NCI-H345 treated with DMSO at 0.1 percent for 48 hours (cell line): ENCODE data around the gene RSRC1.
"Not testable (repeated sequence)": the region's sequence is repeated elsewhere in the genome, so short reads cannot be mapped to it uniquely, and the experiment has no call there.

Source experiments
- DNase-seq: peaks from one replicate; lab custom pipeline; 2025; ENCODE audit not compliant: unreplicated experiment; lab: John Stamatoyannopoulos, UW

The RSRC1 gene

DNA sequence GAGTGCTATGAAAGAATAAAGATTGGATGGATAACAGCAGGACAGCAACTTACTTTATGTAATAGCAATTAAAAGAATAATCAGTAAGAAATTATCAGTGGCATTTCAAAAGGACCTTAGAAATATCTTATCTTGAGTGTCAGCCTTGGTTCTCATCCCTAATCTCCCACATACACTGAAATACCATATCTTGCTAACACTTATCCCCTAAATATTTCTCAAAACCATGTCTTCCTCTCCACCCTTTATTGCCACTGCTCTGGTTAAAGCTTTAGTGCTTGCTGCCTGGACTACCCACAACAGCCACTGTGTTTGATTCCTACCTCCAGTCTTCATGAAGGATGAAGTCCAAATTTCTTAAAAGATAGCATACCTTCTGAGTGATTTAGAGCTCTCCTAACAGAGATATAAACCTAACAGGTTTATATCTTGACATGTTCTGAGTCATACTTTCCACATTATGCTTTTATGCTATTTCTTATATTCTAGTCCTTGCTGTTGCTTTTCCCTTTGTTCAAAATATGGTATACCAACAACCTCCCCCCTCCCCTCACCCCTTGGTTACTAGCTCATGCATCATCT lies 202.8 kb downstream of the RSRC1 start:
- no peak for DNase-seq

DNA sequence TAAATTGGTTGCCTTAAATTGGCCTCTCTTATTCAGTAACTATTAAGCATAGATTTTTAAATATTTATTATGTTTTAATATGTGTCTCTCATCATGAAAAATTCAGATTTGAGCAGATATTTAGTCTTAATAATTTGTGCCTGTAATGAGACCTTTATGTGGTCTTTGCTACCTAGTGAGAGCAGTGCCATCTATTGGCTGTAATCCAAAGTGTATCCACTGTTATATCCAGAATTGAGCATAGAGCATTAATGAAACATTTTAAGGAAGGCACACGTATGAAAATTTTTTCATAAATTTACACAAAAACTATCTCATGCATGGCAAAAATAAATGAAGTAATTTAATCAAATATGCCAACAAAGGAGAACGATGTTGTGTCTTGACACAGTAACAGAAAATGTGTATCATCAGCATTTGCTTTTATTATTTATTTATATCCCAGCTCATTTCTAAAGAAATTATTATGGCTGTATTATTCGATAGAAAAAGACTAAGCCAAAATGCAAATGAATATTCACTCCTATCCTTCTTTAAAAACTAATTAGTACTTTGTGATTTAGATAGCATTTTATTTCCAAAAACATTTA lies 203.5 kb downstream of the RSRC1 start:
- peak; percentile 30 for DNase-seq

- no peak for DNase-seq
These were observed 204.8 kb downstream of the RSRC1 start for GRCh38 chr3:158314426-158315357.

GRCh38 chr3:158329696-158330441 lies 220.0 kb downstream of the RSRC1 start:
- DNase-seq: not testable (repeated sequence)

- DNase-seq: no peak
These were observed 221.0 kb downstream of the RSRC1 start for GRCh38 chr3:158330870-158331269.

DNA sequence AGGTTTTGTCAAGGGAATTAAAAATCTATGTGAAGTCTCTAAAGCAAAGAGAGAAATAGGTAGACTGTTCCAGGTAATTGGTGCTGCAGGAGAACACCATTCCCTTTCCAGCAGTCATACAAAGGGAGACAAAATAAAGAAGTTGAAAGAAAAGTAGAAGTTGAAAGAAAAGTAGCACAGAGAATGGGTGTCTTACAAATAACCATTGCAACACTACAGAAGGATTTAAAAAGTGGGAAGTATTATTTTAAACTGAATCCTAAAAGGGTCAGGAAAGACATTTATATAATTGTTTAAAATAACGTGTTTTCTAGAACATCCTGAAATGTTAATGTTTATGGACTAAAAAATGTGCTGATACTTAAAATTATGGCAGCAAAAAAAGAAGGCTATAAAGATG lies 223.8 kb downstream of the RSRC1 start:
- DNase-seq: no peak

DNA sequence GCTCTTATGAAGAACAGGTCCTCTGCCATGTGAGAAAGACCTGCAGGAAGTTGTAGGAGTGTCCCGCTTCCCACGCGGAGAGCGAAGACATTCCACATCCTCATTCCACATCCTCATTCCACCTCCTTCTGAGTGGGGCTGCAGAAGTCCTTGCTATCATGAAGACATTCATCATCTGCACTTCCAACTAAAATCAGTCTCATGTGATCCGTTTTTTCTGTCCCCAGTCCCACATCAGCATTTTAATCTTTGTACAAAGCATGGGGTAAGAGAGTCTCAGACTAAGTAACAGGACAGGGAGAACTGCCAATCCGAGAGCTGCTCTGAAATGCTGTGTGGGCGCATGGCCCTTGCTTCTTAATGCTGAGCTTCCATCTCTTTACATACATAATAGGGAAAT lies 227.2 kb downstream of the RSRC1 start:
- DNase-seq: no peak

DNA sequence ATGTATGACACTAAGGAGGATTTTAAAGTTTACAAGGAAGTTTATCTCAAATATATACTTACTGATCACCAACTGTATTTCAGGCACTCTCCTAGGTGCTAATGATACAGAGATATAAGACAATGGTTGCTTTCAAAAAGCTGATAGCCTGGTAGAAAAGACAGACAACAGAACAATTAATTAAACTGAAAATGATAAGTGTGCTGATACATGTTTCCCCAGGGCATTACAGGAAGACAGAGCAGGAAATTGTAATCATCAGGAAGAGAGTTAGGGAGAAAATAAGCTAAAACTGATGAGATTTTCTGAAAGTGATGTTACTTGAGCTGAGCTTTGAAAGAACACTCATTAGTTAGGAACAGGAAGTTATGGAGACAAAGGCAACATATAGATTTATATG lies 229.7 kb downstream of the RSRC1 start:
- DNase-seq: no peak

GRCh38 chr3:158340951-158341350 lies 231.1 kb downstream of the RSRC1 start:
- DNase-seq: not testable (repeated sequence)

- no peak for DNase-seq
These were observed 238.1 kb downstream of the RSRC1 start for GRCh38 chr3:158347966-158348365.

DNA sequence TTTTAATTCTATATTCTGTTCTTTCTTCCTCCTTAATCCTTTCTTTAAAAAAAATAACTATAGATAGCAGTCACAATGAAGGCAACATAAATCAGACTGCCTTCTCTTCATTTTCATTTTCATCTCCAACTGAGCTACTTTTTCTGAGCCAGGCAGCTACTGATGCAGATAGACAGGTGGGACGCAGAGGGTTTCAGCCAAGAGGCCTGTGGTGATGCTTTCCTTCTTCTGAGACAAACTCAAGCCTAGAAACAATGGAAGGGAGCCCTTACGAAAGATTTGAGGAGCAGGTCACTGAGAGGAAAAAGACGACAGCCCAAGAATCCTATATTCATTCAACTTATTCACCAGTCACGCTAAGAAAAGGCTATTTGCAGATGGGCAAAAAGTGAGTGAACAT lies 241.1 kb downstream of the RSRC1 start:
- no peak for DNase-seq

- DNase-seq: no peak
These were observed 242.7 kb downstream of the RSRC1 start for GRCh38 chr3:158352551-158352950.

DNA sequence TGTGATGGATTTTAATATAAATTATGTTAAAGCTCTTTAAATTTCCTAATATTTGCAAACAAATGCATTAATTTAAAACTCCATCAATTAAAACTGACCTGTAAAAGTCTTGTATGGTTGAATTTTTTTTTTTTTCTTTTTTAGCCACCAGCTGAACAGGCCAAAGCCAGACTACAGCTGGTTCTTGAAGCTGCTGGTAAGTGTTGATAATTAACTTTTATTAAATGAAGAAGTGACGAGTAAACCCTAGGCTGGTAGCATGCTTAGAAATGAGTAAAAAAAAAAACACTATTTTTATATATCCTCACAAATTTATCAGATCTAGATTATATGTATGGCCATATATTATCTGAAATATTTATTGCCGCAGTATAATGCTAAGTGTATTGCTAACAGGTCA lies 244.8 kb downstream of the RSRC1 start:
- no peak for DNase-seq

DNA sequence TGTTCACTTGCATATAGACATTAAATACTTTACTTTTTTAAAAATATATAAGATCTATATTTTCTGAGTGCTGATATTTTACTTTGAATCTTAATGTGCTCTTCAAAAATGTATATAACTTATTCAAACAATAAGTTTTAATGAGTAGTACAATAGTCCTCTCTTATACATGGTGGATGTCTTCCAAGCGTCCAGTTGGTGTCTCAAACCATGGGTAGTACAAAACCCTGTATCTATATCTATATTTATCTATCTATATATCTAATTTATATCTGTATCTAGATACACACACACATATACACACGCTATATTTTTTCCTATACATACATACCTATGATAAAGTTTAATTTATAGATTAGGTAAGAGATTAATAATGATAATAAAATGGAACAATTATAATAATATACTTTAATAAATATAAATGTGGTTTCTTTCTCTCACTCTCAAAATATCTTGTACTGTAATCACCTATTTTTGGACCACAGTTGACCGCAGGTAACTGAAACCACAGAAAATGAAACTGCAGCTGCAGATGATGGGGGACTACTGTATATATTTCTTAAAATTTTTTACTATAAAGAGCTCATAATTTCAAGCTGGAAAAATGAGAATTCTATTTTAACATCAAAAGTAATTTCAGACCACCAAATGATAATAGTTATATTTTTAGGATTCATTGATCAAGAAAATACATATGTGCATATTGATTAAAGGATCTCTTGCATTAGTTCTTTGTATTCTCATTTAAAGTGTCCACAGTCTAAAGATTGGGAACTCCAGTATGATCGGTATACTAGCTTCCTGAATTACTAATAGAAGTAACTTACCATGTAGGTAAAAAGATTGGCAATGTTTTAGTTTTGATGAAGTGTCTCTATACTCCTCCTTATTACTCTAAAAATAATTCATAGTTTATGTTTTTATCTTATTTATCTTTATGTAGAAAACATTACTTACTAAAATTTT lies 246.0 kb downstream of the RSRC1 start:
- DNase-seq: no peak

GRCh38 chr3:158359339-158359738 lies 249.4 kb downstream of the RSRC1 start:
- no peak for DNase-seq

GRCh38 chr3:158360756-158361448 lies 251.0 kb downstream of the RSRC1 start:
- no peak for DNase-seq

DNA sequence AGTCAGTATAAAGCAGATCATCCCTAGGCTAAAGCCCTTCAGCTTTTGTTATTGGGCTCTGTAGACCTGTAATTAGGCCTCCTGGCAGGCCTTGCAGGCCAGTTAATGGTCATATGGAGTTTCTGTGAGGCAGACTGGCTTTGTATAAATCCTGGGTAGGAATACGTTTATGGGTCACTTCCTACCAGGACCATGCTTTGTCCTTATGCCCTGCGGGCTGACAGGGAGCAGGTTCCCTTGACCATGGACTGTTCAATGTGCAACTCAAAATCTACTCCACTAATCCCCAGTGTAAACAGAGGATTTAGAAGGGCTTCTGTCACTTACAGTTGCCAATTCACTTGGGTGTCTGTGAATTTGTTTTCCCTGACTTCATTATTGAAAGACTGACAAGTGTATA lies 258.4 kb downstream of the RSRC1 start:
- no peak for DNase-seq

GRCh38 chr3:158369279-158369678 lies 259.4 kb downstream of the RSRC1 start:
- DNase-seq: no peak

- DNase-seq: no peak
These were observed 269.6 kb downstream of the RSRC1 start for GRCh38 chr3:158379517-158379916.
